ENCODE results near the gene SORCS2. TPM values are rescaled to one million over a fixed set of nuclear protein-coding genes. Genes with fewer than 3 reads are reported as not detected.

Gene SORCS2
- total RNA-seq, 2 donors from 2014 or later: 1.5 to 1.7 TPM

- Histone ChIP-seq H3K9me3 (peaks cover 0 to 5% of the 10 kb centered on the region in 2 donors), H3K27ac (no peak overlapping the region), H3K4me1 (no peaks in the 10 kb centered on the region), H3K36me3 (no peaks in the 10 kb centered on the region), H3K27me3 (no peaks in the 10 kb centered on the region), H3K4me3 (no peak overlapping the region)
- TF ChIP-seq CTCF (IDR thresholded peaks at IDR 0.05): no peak
- DNase-seq (ENCODE audit: low spot score): no peak
Observed at GRCh38 chr4:7469023-7469422, 276.7 kb downstream of the SORCS2 start.

GRCh38 chr4:7470111-7470510 lies 277.8 kb downstream of the SORCS2 start:
- H3K27ac ChIP-seq: no peak overlapping the region
- peaks cover 0 to 5% of the 10 kb centered on the region in 2 donors for H3K9me3 ChIP-seq
- TF ChIP-seq CTCF (IDR thresholded peaks at IDR 0.05): no peak
- no peaks in the 10 kb centered on the region for H3K4me1 ChIP-seq
- no peak for DNase-seq (ENCODE audit: low spot score)
- no peaks in the 10 kb centered on the region for H3K36me3 ChIP-seq
- H3K4me3 ChIP-seq: no peak overlapping the region
- no peaks in the 10 kb centered on the region for H3K27me3 ChIP-seq

- no peaks in the 10 kb centered on the region for H3K27me3 ChIP-seq
- no peak for DNase-seq (ENCODE audit: low spot score)
- H3K36me3 ChIP-seq: no peaks in the 10 kb centered on the region
- no peaks in the 10 kb centered on the region for H3K4me1 ChIP-seq
- no peak for TF ChIP-seq CTCF (IDR thresholded peaks at IDR 0.05)
- H3K9me3 ChIP-seq: peaks cover 0 to 5% of the 10 kb centered on the region in 2 donors
- H3K4me3 ChIP-seq: no peak overlapping the region
- H3K27ac ChIP-seq: no peak overlapping the region
Observed at GRCh38 chr4:7470522-7471128, 278.3 kb downstream of the SORCS2 start.

- Histone ChIP-seq H3K27ac (no peak overlapping the region), H3K36me3 (no peaks in the 10 kb centered on the region), H3K27me3 (no peaks in the 10 kb centered on the region), H3K9me3 (no peaks in the 10 kb centered on the region), H3K4me1 (no peaks in the 10 kb centered on the region), H3K4me3 (no peak overlapping the region)
- TF ChIP-seq CTCF (IDR thresholded peaks at IDR 0.05): no peak
- DNase-seq (ENCODE audit: low spot score): no peak
Observed at GRCh38 chr4:7472442-7473013, 280.2 kb downstream of the SORCS2 start.

GRCh38 chr4:7473081-7473480 lies 280.7 kb downstream of the SORCS2 start:
- Histone ChIP-seq H3K4me3 (no peak overlapping the region), H3K36me3 (no peaks in the 10 kb centered on the region), H3K9me3 (no peaks in the 10 kb centered on the region), H3K4me1 (no peaks in the 10 kb centered on the region), H3K27ac (no peak overlapping the region), H3K27me3 (no peaks in the 10 kb centered on the region)
- no peak for TF ChIP-seq CTCF (IDR thresholded peaks at IDR 0.05)
- DNase-seq (ENCODE audit: low spot score): no peak

GRCh38 chr4:7474320-7474719 lies 282.0 kb downstream of the SORCS2 start:
- Histone ChIP-seq H3K36me3 (no peaks in the 10 kb centered on the region), H3K4me1 (no peaks in the 10 kb centered on the region), H3K4me3 (no peak overlapping the region), H3K27me3 (no peaks in the 10 kb centered on the region), H3K9me3 (no peaks in the 10 kb centered on the region), H3K27ac (no peak overlapping the region)
- DNase-seq (ENCODE audit: low spot score): no peak
- TF ChIP-seq CTCF (IDR thresholded peaks at IDR 0.05): no peak
